OCI-LY7 (cell line): ENCODE results near the gene G6PC1. TPM values are rescaled to one million over a fixed set of nuclear protein-coding genes. Genes with fewer than 3 reads are reported as not detected.
"Not testable (repeated sequence)": the region's sequence is repeated elsewhere in the genome, so short reads cannot be mapped to it uniquely, and the experiment has no call there.

Source experiments
- BruUV-seq: library from RNA; stranded (reverse); fragments of 400-500 nt; replicated peaks from 2 replicates; lab custom pipeline; 2021; lab: Mats Ljungman, UMichigan
- CTCF ChIA-PET: fragments of 300-600 bp; sonication (Branson Sonifier 250); formaldehyde crosslinking; loops from one replicate; lab custom pipeline; 2022; ENCODE audit warnings: antibody characterized with exemption; ENCODE audit not compliant: unreplicated experiment; lab: Charles Lee
- POLR2A ChIA-PET: fragments of 300-600 bp; sonication (Branson Sonifier 250); formaldehyde crosslinking; loops from one replicate; lab custom pipeline; 2022; ENCODE audit warnings: antibody characterized with exemption; lab: Charles Lee
- DNase-seq: peaks from one replicate; pipeline ENCODE4 v3.0.0-alpha.2; 2015; ENCODE audit warnings: low spot score
- H2AFZ ChIP-seq: fragments of 200-600 bp; sonication (generic), shearing (Covaris generic); 2 replicates; pipeline ENCODE4 v1.6.1; 2014; ENCODE audit warnings: mild to moderate bottlenecking, antibody characterized with exemption, low read length, moderate library complexity
- H3K27ac ChIP-seq: fragments of 200-600 bp; sonication (generic); 2 replicates; pipeline ENCODE4 v1.5.1; 2014; ENCODE audit warnings: mixed run types, low read depth, mild to moderate bottlenecking, moderate library complexity, low read length, inconsistent platforms; ENCODE audit not compliant: poor library complexity, severe bottlenecking
- H3K36me3 ChIP-seq: fragments of 200-600 bp; sonication (generic); 2 replicates; pipeline ENCODE4 v1.6.1; 2014; ENCODE audit warnings: mild to moderate bottlenecking, antibody characterized with exemption, low read length, moderate library complexity, mixed read lengths; ENCODE audit not compliant: insufficient read depth
- H3K4me1 ChIP-seq: fragments of 200-600 bp; sonication (generic); 2 replicates; pipeline ENCODE4 v1.5.1; 2014; ENCODE audit warnings: mild to moderate bottlenecking, low read length; ENCODE audit not compliant: insufficient read depth, poor library complexity, severe bottlenecking
- H3K4me2 ChIP-seq: fragments of 200-600 bp; sonication (generic); 2 replicates; pipeline ENCODE4 v1.6.1; 2014; ENCODE audit warnings: mild to moderate bottlenecking, low read length
- H3K4me3 ChIP-seq: fragments of 200-600 bp; sonication (generic); 2 replicates; pipeline ENCODE4 v1.5.1; 2014; ENCODE audit warnings: mild to moderate bottlenecking, low read depth, low read length; ENCODE audit not compliant: poor library complexity, severe bottlenecking
- H3K79me2 ChIP-seq: fragments of 200-600 bp; sonication (generic); 2 replicates; pipeline ENCODE4 v1.6.1; 2016; ENCODE audit warnings: low read depth, mild to moderate bottlenecking, low read length, moderate library complexity, mixed read lengths; ENCODE audit not compliant: insufficient read depth
- H3K9me2 ChIP-seq: fragments of 200-600 bp; sonication (generic); 2 replicates; pipeline ENCODE4 v1.6.1; 2016; ENCODE audit warnings: mild to moderate bottlenecking, low read length, mixed read lengths; ENCODE audit not compliant: insufficient read depth
- H3K9me3 ChIP-seq: fragments of 200-600 bp; sonication (generic); 2 replicates; pipeline ENCODE4 v1.6.1; 2014; ENCODE audit warnings: mild to moderate bottlenecking, mixed run types, low read length, mixed read lengths
- H4K20me1 ChIP-seq: fragments of 200-600 bp; sonication (generic); 2 replicates; pipeline ENCODE4 v1.6.1; 2014; ENCODE audit warnings: mild to moderate bottlenecking, antibody characterized with exemption, low read length, moderate library complexity, mixed read lengths; ENCODE audit not compliant: insufficient read depth
- CTCF ChIP-seq: fragments of 200-600 bp; sonication (generic); conservative IDR thresholded peaks from 2 replicates; pipeline ENCODE4 v1.5.1; 2014; ENCODE audit warnings: mild to moderate bottlenecking, antibody characterized with exemption, low read length, moderate library complexity, mixed read lengths
- EZH2phosphoT487 ChIP-seq: fragments of 200-600 bp; sonication (generic); IDR thresholded peaks from 2 replicates; pipeline ENCODE4 v1.6.1; 2018; ENCODE audit warnings: low read depth, borderline replicate concordance, mild to moderate bottlenecking, mixed run types, antibody characterized with exemption, low read length, moderate library complexity, mixed read lengths
- intact Hi-C: fragments of 100-400 bp; cut with micrococcal nuclease; formaldehyde crosslinking; loops from one replicate; pipeline ENCODE4 v1.10.0; 2022; ENCODE audit not compliant: unreplicated experiment
- total RNA-seq, 2 experiments: library from RNA; depleted of rRNA in 1 of 2; stranded (reverse); fragments of >200 nt in 1 of 2; shearing (Covaris generic) in 1 of 2; gene quantifications; 2 replicates each; pipeline ENCODE4 v1.2.3, GENCODE V29; 2014 to 2022

G6PC1 gene
- total RNA-seq, 2 experiments from 2014 or later: 1.1 to 1.9 TPM

DNA sequence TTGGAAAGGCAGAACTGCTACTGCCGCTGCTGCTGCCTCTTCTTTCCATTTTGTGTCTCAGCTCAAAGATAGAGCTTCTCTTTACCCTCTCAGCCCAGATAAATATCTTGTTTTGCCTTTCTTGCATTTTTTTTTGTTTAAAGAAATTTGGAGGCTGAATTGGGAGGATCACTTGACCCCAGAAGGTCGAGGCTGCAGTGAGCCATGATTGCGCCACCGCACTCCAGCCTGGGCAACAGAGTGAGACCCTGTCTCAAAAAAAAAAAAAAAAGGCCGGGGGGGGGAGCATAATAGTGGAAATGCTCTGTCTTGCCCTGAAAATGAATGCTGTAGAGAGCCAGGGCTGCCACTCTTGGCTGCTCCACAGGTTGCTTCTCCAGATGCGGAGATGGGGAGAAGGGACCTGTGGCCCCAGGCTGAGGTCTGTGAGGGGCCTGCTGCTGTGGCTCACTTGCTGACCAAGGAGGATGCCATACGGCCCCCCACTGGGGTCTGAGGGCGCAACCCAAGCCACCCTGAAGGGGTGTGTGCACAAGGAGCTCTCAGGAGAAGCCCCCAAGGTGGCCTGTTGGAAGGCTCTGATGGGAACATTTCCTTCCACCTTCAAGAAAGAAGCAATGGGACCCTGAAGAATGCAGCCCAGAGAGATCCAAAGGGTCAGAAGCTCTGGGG is 21.5 kb upstream of the G6PC1 start:
- CTCF ChIA-PET: no interaction called here
- Histone ChIP-seq H4K20me1 (no peaks in the 10 kb centered on the region), H3K9me3 (no peaks in the 10 kb centered on the region), H3K4me2 (no peak overlapping the region), H3K4me3 (no peak overlapping the region), H3K27ac (no peak overlapping the region), H3K79me2 (no peaks in the 10 kb centered on the region), H2AFZ (no peak overlapping the region), H3K36me3 (no peaks in the 10 kb centered on the region), H3K4me1 (no peaks in the 10 kb centered on the region), H3K9me2 (no peaks in the 10 kb centered on the region)
- no peak for TF ChIP-seq EZH2phosphoT487
- TF ChIP-seq CTCF: no peak
- DNase-seq: no peak
- POLR2A ChIA-PET: no interaction called here
- no TSS peak for BruUV-seq
- intact Hi-C loops: no loop called here

DNA sequence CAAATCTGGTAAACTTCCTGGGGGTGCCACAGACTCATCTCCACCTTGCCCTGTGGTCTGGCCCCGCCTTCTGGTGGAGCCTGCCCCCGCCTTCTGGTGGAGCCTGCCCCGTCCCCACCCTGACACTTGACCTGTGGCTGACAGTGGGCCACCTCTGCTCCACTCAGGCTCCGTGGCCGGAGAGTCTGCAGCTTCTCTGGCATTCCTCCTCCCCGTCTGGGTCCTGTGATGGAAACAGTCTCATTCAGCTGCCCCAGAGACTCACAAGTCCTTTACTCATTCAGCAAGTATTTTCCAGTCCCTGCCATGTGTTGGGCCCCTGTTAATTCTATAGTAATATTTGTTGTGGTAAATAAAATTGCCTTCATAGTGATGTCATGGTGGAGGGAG is 21.0 kb upstream of the G6PC1 start:
- intact Hi-C loops: no loop called here
- no peaks in the 10 kb centered on the region for H3K4me1 ChIP-seq
- no peaks in the 10 kb centered on the region for H3K9me3 ChIP-seq
- H3K4me3 ChIP-seq: no peak overlapping the region
- CTCF ChIA-PET: no interaction called here
- H3K27ac ChIP-seq: no peak overlapping the region
- BruUV-seq: no TSS peak
- H2AFZ ChIP-seq: no peak overlapping the region
- H4K20me1 ChIP-seq: no peaks in the 10 kb centered on the region
- POLR2A ChIA-PET: no interaction called here
- no peaks in the 10 kb centered on the region for H3K9me2 ChIP-seq
- H3K79me2 ChIP-seq: no peaks in the 10 kb centered on the region
- no peak for DNase-seq
- no peak for TF ChIP-seq CTCF
- TF ChIP-seq EZH2phosphoT487: no peak
- H3K36me3 ChIP-seq: no peaks in the 10 kb centered on the region
- H3K4me2 ChIP-seq: no peak overlapping the region

DNA sequence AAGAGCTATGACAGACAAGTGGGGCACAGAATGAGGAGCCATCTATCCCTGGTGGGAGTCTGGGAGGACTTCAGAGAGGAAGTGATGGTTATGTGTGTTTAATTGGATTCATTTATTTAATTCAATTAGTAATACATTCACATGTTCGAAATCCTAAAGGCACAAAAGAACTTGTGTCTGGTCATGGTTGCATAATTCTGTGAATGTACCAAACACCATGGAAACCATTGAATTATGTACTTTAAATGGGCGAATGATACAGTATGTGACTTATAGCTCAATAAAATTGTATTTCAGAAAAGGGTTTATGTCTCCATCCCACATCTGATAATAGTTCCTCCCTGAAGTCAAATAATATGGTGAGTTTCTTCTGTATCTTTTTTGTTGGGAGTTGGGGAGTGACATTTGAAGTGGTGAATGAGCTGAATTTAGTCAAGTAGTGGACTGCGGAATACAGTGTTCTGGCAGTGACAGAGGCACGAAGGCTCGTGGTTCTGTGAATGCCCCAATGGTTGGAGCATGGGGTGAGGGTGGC is 19.8 kb upstream of the G6PC1 start:
- Histone ChIP-seq H3K9me2 (no peaks in the 10 kb centered on the region), H3K4me3 (no peak overlapping the region), H3K36me3 (no peaks in the 10 kb centered on the region), H4K20me1 (no peaks in the 10 kb centered on the region), H3K79me2 (no peaks in the 10 kb centered on the region), H2AFZ (no peak overlapping the region), H3K27ac (no peak overlapping the region), H3K4me1 (no peaks in the 10 kb centered on the region), H3K4me2 (no peak overlapping the region), H3K9me3 (no peaks in the 10 kb centered on the region)
- intact Hi-C loops: no loop called here
- DNase-seq: no peak
- ChIA-PET POLR2A (interaction anchor here (0.6 to 1.2 kb wide), 2 partner anchors 9 to 39 kb away, joined by 3 to 5 read pairs; no protein-coding TSS in a partner anchor), CTCF (no interaction called here)
- TF ChIP-seq CTCF (no peak), EZH2phosphoT487 (no peak)
- BruUV-seq: no TSS peak

GRCh38 chr17:42881706-42882105 is 18.9 kb upstream of the G6PC1 start:
- POLR2A ChIA-PET: interaction anchor here (0.6 to 1.3 kb wide), 2 partner anchors 15 to 155 kb away, joined by 3 to 4 read pairs; no protein-coding TSS in a partner anchor
- intact Hi-C loops, H3K4me2 ChIP-seq, H3K4me3 ChIP-seq, DNase-seq, H2AFZ ChIP-seq, H3K27ac ChIP-seq, H3K9me2 ChIP-seq, H3K9me3 ChIP-seq, H3K36me3 ChIP-seq, H3K79me2 ChIP-seq, H3K4me1 ChIP-seq, H4K20me1 ChIP-seq, CTCF ChIA-PET, BruUV-seq: not testable (repeated sequence)
